Measurements from ENCODE around the gene FMNL2.

Gene FMNL2

DNA sequence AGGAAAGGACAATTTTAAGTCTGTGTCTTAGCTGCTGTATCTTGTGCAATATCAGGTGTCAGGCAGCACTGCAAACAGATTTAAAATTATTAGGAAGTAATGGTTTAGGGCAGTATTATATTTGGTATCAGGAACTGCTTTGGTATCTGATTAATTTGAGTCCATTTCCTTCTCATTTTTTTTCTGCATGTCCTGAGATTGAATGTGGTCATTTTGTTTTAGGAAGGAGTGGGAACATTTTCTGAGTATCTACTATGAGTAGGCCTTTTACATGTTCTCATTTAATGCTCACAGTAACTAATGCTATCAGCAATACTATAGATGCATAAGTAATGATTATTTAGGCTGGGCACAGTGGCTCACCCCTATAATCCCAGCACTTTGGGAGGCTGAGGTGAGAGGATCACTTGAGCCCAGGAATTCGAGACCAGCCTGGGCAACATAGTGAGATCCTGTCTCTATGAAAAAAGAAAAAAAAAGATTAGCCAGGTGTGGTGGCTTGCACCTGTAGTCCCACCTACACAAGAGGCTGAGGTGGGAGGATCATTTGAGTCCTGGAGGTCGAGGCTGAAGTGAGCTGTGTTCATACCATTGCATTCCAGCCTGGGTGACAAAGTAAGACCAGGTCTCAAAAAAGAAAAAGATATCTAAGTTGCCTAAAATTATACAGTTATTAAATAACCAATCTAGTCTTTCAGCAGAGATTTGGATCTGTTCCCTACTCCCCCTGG is 4.7 kb downstream of the FMNL2 start:
- DNase-seq (ENCODE audit: low read depth), result no peak

GRCh38 chr2:152342259-152343046 is 7.5 kb downstream of the FMNL2 start:
- DNase-seq (ENCODE audit: low read depth), result no peak

- no peak for DNase-seq (ENCODE audit: low read depth)
Measured at GRCh38 chr2:152343426-152343825, 8.5 kb downstream of the FMNL2 start.

- no peak for DNase-seq (ENCODE audit: low read depth)
Measured at GRCh38 chr2:152344579-152345195, 9.7 kb downstream of the FMNL2 start.

DNA sequence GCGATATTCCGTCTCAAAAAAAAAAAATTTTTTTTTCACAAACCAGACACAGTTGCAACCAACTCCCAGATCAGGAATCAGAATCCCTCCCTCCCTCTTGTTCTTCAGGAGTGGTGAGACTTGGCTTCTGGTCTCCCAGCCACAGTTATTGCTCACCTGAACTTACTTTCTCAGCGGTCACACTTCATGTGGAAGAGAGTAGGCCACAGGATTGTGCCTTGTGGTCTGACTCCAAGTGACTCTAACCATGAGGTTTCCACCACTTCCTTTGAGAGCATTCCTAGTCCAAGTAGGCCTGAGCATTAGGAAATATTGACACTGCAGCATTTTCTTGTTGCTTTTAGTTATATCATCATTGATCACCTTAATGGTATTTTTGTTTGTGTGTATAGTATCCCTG is 12.1 kb downstream of the FMNL2 start:
- no peak for DNase-seq (ENCODE audit: low read depth)

- no peak for DNase-seq (ENCODE audit: low read depth)
Measured at GRCh38 chr2:152348388-152348787, 13.4 kb downstream of the FMNL2 start.

GRCh38 chr2:152349416-152349815 is 14.4 kb downstream of the FMNL2 start:
- DNase-seq (ENCODE audit: low read depth), result no peak

- no peak for DNase-seq (ENCODE audit: low read depth)
Measured at GRCh38 chr2:152350155-152350679, 15.2 kb downstream of the FMNL2 start.

- no peak for DNase-seq (ENCODE audit: low read depth)
Measured at GRCh38 chr2:152352616-152353015, 17.6 kb downstream of the FMNL2 start.

GRCh38 chr2:152353364-152353763 is 18.4 kb downstream of the FMNL2 start:
- no peak for DNase-seq (ENCODE audit: low read depth)

DNA sequence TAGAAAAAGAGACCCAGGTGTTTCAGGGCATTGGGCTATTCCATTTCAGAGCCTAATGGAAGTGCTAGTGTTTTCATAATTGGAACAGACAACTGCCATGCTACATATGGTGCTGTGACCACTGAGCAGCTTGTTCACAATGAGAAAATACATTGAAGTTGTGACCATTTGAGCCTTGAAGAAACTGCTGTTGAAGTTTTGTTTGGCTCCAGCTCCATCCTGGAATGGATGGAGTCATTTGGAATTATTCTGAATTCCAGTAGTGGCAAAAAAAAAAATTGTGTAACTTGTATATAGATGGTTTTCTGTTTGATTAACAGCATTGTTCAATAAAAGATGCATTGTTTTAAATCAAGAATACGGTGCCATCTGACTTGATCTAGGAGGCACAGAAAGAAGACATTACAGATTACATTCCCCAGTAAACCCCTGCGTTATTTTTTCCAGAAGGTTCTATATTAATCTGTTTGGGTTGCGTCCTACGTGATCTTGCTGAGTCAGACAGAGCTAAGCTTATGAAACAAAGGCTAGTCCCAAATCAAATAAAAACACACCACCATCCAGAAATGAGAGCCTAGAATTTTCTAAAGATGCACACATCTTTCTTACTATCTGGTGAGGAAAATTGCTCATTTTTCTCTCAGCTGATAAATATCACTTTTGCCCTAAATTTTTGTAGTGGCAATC is 19.2 kb downstream of the FMNL2 start:
- DNase-seq (ENCODE audit: low read depth), result peak; percentile 35

GRCh38 chr2:152354909-152355308 is 19.9 kb downstream of the FMNL2 start:
- DNase-seq (ENCODE audit: low read depth), result peak; percentile 55

DNA sequence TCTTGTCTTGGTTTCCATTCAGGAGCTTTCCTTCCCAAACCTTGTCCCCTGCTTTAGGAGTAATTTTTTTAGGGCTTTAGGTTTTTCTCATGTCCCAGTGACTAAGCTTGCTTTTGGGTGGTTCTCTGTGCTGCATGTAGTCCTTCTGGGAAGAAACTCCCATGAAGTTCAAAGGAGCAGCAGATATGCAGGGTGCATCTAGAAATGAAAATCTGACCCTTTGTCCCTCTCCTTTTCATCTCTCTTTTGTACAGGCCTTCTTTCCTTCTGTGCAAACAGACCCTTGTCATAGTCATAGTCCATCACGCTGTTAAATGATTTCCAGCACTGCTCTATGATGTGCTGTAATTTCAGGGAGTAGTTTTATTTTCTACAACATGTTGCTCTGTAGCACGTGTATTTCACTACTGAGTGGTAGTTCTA is 20.4 kb downstream of the FMNL2 start:
- DNase-seq (ENCODE audit: low read depth), result no peak

GRCh38 chr2:152359573-152360363 is 24.8 kb downstream of the FMNL2 start:
- DNase-seq (ENCODE audit: low read depth), result no peak

- DNase-seq (ENCODE audit: low read depth), result no peak
Measured at GRCh38 chr2:152363936-152364335, 29.0 kb downstream of the FMNL2 start.

GRCh38 chr2:152367547-152368390 is 32.8 kb downstream of the FMNL2 start:
- peak; percentile 22 for DNase-seq (ENCODE audit: low read depth)

GRCh38 chr2:152369176-152369860 is 34.3 kb downstream of the FMNL2 start:
- DNase-seq (ENCODE audit: low read depth), result peak; percentile 67

DNA sequence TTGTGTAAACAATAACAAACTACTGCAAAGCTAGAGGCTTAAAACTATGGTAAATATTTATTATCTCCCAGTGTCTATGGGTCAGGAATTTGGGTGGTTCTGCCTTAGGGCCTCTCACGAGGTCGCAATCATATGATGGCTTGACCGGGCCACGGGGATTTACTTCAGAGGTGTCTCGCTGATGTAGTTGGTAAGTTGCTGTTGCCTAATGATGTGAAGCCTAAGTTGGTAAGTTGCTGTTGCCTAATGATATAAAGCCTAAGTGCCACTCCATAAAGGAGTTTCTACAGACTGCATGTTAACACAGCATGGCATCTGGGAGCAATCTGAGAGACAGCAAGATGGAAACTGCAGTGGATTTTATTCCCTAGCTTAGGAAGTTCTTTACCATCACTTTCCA is 35.8 kb downstream of the FMNL2 start:
- DNase-seq (ENCODE audit: low read depth), result no peak

DNA sequence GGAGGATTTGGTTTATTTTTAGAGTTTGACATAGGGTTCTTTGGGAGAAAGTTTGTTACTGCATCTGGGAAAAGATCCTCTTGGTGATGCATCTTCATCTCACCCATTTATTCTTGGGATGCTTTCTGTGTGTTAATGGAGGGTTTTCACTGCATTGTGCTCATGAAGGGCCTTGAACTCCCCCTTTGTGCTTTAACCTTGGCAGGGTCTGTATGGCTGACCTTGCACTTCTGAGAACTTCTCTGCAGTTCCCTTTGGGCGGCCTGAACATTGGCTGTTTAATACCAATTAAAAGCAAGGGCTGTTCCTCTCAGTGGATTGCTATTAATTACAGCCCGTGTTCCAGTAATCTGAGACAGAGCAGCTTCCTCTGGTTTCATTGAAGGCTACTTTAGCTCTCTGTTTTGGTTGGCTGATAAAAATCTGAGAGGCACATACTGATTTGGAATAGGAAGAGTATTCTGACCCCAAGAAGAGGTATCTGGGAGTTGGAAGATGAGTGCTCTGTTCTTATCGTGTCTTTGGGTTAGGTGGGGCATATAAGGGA is 37.5 kb downstream of the FMNL2 start:
- no peak for DNase-seq (ENCODE audit: low read depth)

GRCh38 chr2:152375174-152375573 is 40.2 kb downstream of the FMNL2 start:
- no peak for DNase-seq (ENCODE audit: low read depth)
